SK-N-SH treated with all-trans-retinoic acid at 6 μM for 48 hours (cell line): ENCODE data around the gene COQ5.
A peak's percentile ranks its signal among the peaks of the same experiment; 100 is the strongest.

Source experiments
- ATAC-seq: fragments of 200-7000 bp; cut with Tn5 transposase; 3 replicates; pipeline ENCODE4 v1.9.1; 2020; ENCODE audit warnings: mild to moderate bottlenecking, moderate library complexity
- ARNTL ChIP-seq: fragments of 450-650 bp; formaldehyde crosslinking; IDR thresholded peaks from 2 replicates; pipeline ENCODE4 v1.5.0; 2020; ENCODE audit warnings: low read depth, mild to moderate bottlenecking, moderate library complexity, borderline replicate concordance
- BACH2 ChIP-seq: fragments of 250-450 bp; sonication (Bioruptor Pico); IDR thresholded peaks from 2 replicates; pipeline ENCODE4 v1.9.0; 2021; ENCODE audit warnings: mild to moderate bottlenecking, borderline replicate concordance
- CREB5 ChIP-seq: fragments of 250-450 bp; sonication (Bioruptor Pico); IDR thresholded peaks from 2 replicates; pipeline ENCODE4 v1.5.1; 2020; ENCODE audit warnings: low read depth, mild to moderate bottlenecking, moderate library complexity
- CSDC2 ChIP-seq: fragments of 250-450 bp; sonication (Bioruptor Pico); IDR thresholded peaks from 2 replicates; pipeline ENCODE4 v1.5.0; 2020; ENCODE audit warnings: mild to moderate bottlenecking, moderate library complexity
- ESRRG ChIP-seq: fragments of 250-450 bp; sonication (Bioruptor Pico); IDR thresholded peaks from 2 replicates; pipeline ENCODE4 v1.6.1; 2021; ENCODE audit warnings: mild to moderate bottlenecking
- GLIS3 ChIP-seq: fragments of 250-450 bp; sonication (Bioruptor Pico); IDR thresholded peaks from 2 replicates; pipeline ENCODE4 v1.5.0; 2020; ENCODE audit warnings: mild to moderate bottlenecking, moderate library complexity
- OSR1 ChIP-seq: fragments of 250-450 bp; sonication (Bioruptor Pico); IDR thresholded peaks from 2 replicates; pipeline ENCODE4 v1.8.0; 2022; ENCODE audit warnings: moderate library complexity, mild to moderate bottlenecking, inconsistent platforms
- PPARA ChIP-seq: fragments of 250-450 bp; sonication (Bioruptor Pico); IDR thresholded peaks from 2 replicates; pipeline ENCODE4 v1.5.0; 2020; ENCODE audit warnings: mild to moderate bottlenecking, borderline replicate concordance
- SNAI2 ChIP-seq: fragments of 250-450 bp; sonication (Bioruptor Pico); IDR thresholded peaks from 2 replicates; pipeline ENCODE4 v1.5.0; 2020; ENCODE audit warnings: mild to moderate bottlenecking, moderate library complexity
- TCF4 ChIP-seq: fragments of 250-450 bp; sonication (Bioruptor Pico); IDR thresholded peaks from 2 replicates; pipeline ENCODE4 v1.8.0; 2021; ENCODE audit warnings: mild to moderate bottlenecking, moderate library complexity, borderline replicate concordance
- TOX ChIP-seq: fragments of 250-450 bp; sonication (Bioruptor Pico); IDR thresholded peaks from 2 replicates; pipeline ENCODE4 v1.8.0; 2021; ENCODE audit warnings: mild to moderate bottlenecking, moderate library complexity, borderline replicate concordance
- ZC3H10 ChIP-seq: fragments of 250-450 bp; sonication (Bioruptor Pico); IDR thresholded peaks from 2 replicates; pipeline ENCODE4 v1.5.1; 2021; ENCODE audit warnings: mild to moderate bottlenecking, moderate library complexity
- ZFP3 ChIP-seq: fragments of 250-450 bp; sonication (Bioruptor Pico); IDR thresholded peaks from 2 replicates; pipeline ENCODE4 v1.5.0; 2020; ENCODE audit warnings: mild to moderate bottlenecking, moderate library complexity
- ZFP30 ChIP-seq: fragments of 450-650 bp; formaldehyde crosslinking; IDR thresholded peaks from 2 replicates; pipeline ENCODE4 v1.5.0; 2022; ENCODE audit warnings: mild to moderate bottlenecking, moderate library complexity
- ZNF70 ChIP-seq: fragments of 450-650 bp; formaldehyde crosslinking; IDR thresholded peaks from 2 replicates; pipeline ENCODE4 v1.5.0; 2020; ENCODE audit warnings: mild to moderate bottlenecking, moderate library complexity
- ZNF8 ChIP-seq: fragments of 450-650 bp; formaldehyde crosslinking; IDR thresholded peaks from 2 replicates; pipeline ENCODE4 v1.5.0; 2020; ENCODE audit warnings: mild to moderate bottlenecking, moderate library complexity
- TF ChIP-seq, protein P1 (sequence below): fragments of 250-450 bp; sonication (Bioruptor Pico); IDR thresholded peaks from 2 replicates; pipeline ENCODE4 v1.8.0; 2020; ENCODE audit warnings: mild to moderate bottlenecking, moderate library complexity, borderline replicate concordance
- TF ChIP-seq, protein P2 (sequence below): fragments of 250-450 bp; sonication (Bioruptor Pico); IDR thresholded peaks from 2 replicates; pipeline ENCODE4 v1.5.0; 2020; ENCODE audit warnings: mild to moderate bottlenecking, moderate library complexity
- TF ChIP-seq, protein P3 (sequence below): fragments of 250-450 bp; sonication (Bioruptor Pico); IDR thresholded peaks from 2 replicates; pipeline ENCODE4 v1.8.0; 2021; ENCODE audit warnings: low read depth, mild to moderate bottlenecking, moderate library complexity, borderline replicate concordance
- TF ChIP-seq, protein P4 (sequence below): fragments of 250-450 bp; sonication (Bioruptor Pico); IDR thresholded peaks from 2 replicates; pipeline ENCODE4 v1.5.1; 2021; ENCODE audit warnings: mild to moderate bottlenecking, moderate library complexity

Gene COQ5

GRCh38 chr12:120479458-120479857, 49.5 kb downstream of the COQ5 start (continued):
- no peak for TF ChIP-seq OSR1 (CRISPR knock-in tag)

DNA sequence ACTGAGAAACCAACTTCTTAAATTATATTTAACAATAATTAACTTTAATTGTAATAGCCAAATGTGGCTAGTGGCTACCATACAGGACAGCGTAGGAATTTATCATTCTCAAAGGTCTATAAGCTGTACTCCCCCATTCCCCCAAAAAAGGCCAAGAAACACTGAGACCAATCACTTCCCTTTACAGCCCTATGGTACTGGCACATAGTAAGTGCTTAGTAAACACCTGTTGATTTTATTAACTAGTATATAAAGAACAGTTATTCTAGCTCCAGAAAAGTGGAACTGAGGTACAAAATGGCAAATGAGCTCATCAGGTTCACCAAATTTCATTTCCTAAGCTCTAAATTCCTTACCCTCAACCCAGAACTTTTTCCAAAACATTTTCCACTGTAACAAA, 53.3 kb downstream of the COQ5 start:
- ATAC-seq, result no peak
- TF ChIP-seq ZNF8 (CRISPR knock-in tag) (no peak), BACH2 (CRISPR knock-in tag) (no peak), ZFP3 (CRISPR knock-in tag) (no peak), CSDC2 (no peak), TOX (no peak), OSR1 (CRISPR knock-in tag) (no peak), GLIS3 (CRISPR knock-in tag) (no peak), ZC3H10 (CRISPR knock-in tag) (no peak), CREB5 (CRISPR knock-in tag) (no peak), PPARA (no peak), ZNF70 (CRISPR knock-in tag) (no peak), ESRRG (CRISPR knock-in tag) (no peak), ARNTL (CRISPR knock-in tag) (no peak), SNAI2 (no peak), TCF4 (CRISPR knock-in tag) (no peak), ZFP30 (no peak)
- TF ChIP-seq, protein P1, sequence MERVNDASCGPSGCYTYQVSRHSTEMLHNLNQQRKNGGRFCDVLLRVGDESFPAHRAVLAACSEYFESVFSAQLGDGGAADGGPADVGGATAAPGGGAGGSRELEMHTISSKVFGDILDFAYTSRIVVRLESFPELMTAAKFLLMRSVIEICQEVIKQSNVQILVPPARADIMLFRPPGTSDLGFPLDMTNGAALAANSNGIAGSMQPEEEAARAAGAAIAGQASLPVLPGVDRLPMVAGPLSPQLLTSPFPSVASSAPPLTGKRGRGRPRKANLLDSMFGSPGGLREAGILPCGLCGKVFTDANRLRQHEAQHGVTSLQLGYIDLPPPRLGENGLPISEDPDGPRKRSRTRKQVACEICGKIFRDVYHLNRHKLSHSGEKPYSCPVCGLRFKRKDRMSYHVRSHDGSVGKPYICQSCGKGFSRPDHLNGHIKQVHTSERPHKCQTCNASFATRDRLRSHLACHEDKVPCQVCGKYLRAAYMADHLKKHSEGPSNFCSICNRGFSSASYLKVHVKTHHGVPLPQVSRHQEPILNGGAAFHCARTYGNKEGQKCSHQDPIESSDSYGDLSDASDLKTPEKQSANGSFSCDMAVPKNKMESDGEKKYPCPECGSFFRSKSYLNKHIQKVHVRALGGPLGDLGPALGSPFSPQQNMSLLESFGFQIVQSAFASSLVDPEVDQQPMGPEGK (CRISPR knock-in tag), result no peak
- TF ChIP-seq, protein P2, sequence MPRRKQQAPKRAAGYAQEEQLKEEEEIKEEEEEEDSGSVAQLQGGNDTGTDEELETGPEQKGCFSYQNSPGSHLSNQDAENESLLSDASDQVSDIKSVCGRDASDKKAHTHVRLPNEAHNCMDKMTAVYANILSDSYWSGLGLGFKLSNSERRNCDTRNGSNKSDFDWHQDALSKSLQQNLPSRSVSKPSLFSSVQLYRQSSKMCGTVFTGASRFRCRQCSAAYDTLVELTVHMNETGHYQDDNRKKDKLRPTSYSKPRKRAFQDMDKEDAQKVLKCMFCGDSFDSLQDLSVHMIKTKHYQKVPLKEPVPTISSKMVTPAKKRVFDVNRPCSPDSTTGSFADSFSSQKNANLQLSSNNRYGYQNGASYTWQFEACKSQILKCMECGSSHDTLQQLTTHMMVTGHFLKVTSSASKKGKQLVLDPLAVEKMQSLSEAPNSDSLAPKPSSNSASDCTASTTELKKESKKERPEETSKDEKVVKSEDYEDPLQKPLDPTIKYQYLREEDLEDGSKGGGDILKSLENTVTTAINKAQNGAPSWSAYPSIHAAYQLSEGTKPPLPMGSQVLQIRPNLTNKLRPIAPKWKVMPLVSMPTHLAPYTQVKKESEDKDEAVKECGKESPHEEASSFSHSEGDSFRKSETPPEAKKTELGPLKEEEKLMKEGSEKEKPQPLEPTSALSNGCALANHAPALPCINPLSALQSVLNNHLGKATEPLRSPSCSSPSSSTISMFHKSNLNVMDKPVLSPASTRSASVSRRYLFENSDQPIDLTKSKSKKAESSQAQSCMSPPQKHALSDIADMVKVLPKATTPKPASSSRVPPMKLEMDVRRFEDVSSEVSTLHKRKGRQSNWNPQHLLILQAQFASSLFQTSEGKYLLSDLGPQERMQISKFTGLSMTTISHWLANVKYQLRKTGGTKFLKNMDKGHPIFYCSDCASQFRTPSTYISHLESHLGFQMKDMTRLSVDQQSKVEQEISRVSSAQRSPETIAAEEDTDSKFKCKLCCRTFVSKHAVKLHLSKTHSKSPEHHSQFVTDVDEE (CRISPR knock-in tag), result no peak
- TF ChIP-seq, protein P3, sequence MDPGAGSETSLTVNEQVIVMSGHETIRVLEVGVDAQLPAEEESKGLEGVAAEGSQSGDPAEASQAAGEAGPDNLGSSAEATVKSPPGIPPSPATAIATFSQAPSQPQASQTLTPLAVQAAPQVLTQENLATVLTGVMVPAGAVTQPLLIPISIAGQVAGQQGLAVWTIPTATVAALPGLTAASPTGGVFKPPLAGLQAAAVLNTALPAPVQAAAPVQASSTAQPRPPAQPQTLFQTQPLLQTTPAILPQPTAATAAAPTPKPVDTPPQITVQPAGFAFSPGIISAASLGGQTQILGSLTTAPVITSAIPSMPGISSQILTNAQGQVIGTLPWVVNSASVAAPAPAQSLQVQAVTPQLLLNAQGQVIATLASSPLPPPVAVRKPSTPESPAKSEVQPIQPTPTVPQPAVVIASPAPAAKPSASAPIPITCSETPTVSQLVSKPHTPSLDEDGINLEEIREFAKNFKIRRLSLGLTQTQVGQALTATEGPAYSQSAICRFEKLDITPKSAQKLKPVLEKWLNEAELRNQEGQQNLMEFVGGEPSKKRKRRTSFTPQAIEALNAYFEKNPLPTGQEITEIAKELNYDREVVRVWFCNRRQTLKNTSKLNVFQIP (CRISPR knock-in tag), result no peak
- TF ChIP-seq, protein P4, sequence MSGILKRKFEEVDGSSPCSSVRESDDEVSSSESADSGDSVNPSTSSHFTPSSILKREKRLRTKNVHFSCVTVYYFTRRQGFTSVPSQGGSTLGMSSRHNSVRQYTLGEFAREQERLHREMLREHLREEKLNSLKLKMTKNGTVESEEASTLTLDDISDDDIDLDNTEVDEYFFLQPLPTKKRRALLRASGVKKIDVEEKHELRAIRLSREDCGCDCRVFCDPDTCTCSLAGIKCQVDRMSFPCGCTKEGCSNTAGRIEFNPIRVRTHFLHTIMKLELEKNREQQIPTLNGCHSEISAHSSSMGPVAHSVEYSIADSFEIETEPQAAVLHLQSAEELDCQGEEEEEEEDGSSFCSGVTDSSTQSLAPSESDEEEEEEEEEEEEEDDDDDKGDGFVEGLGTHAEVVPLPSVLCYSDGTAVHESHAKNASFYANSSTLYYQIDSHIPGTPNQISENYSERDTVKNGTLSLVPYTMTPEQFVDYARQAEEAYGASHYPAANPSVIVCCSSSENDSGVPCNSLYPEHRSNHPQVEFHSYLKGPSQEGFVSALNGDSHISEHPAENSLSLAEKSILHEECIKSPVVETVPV (CRISPR knock-in tag), result no peak
- TF ChIP-seq, all 23 proteins: peak for 0

DNA sequence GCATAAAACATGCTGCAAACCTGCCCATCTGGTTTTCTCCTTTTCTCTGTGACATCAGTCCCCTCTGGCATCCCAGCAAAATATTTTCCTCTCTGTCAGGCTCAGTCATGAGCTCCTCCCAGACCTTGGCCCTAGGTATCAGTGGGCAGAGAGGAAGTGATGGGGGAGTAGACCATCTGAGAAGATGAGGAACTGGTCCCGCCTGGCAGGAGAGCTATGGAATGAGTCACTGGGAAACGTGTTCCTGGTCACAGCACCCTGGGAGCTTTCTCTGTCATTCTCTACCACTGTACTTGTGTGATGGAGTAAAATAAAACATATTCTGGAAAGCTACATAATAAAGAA, 54.4 kb downstream of the COQ5 start:
- ATAC-seq, result peak; percentile 66
- no peak for TF ChIP-seq ZFP30
- TF ChIP-seq ZNF70 (CRISPR knock-in tag), result no peak
- TF ChIP-seq CREB5 (CRISPR knock-in tag), result no peak
- no peak for TF ChIP-seq TCF4 (CRISPR knock-in tag)
- TF ChIP-seq BACH2 (CRISPR knock-in tag), result no peak
- TF ChIP-seq, protein P3 (CRISPR knock-in tag), result no peak
- TF ChIP-seq, protein P2 (CRISPR knock-in tag), result no peak
- TF ChIP-seq OSR1 (CRISPR knock-in tag), result no peak
- no peak for TF ChIP-seq GLIS3 (CRISPR knock-in tag)
- no peak for TF ChIP-seq ZNF8 (CRISPR knock-in tag)
- no peak for TF ChIP-seq ESRRG (CRISPR knock-in tag)
- TF ChIP-seq, protein P1 (CRISPR knock-in tag), result no peak
- no peak for TF ChIP-seq ZC3H10 (CRISPR knock-in tag)
